Measurements from ENCODE around the gene TRUB1.

DNA sequence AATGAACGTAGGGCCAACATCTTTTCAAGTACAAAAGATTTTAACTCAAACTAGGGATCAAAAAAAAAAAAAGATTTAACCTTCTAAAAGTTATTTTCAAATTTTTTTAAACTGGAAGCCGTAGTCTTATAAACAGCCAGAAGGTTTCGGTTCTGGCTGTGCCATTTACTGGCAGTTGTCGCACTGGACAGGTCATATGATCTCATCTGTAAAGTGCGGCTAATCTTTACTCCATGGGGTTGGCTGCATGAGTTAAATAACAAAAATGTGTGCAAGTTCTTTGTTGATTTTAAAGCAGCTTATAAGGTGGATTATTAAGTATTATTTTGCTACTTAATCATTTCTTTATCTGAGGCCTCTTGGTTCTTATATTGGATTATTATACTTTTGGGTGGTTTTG lies 36.6 kb downstream of the TRUB1 start:
- TF ChIP-seq, protein P1, sequence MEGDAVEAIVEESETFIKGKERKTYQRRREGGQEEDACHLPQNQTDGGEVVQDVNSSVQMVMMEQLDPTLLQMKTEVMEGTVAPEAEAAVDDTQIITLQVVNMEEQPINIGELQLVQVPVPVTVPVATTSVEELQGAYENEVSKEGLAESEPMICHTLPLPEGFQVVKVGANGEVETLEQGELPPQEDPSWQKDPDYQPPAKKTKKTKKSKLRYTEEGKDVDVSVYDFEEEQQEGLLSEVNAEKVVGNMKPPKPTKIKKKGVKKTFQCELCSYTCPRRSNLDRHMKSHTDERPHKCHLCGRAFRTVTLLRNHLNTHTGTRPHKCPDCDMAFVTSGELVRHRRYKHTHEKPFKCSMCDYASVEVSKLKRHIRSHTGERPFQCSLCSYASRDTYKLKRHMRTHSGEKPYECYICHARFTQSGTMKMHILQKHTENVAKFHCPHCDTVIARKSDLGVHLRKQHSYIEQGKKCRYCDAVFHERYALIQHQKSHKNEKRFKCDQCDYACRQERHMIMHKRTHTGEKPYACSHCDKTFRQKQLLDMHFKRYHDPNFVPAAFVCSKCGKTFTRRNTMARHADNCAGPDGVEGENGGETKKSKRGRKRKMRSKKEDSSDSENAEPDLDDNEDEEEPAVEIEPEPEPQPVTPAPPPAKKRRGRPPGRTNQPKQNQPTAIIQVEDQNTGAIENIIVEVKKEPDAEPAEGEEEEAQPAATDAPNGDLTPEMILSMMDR (conservative IDR thresholded peaks at IDR 0.05 in 1 of 2, IDR thresholded peaks at IDR 0.05 in 1 of 2; ENCODE audit: extremely low read depth in 1 of 2, insufficient read depth in 1 of 2, low read depth in 1 of 2, low read length in 2 of 2) = no peak
- TF ChIP-seq EZH2 (IDR thresholded peaks at IDR 0.05; ENCODE audit: borderline replicate concordance, low read length) = no peak
